Breast epithelium (tissue), 4 donors: Measurements from ENCODE around the gene NUP210. TPM values are rescaled to one million over a fixed set of nuclear protein-coding genes. Genes with fewer than 3 reads are reported as not detected.
"Not testable (repeated sequence)": the region's sequence is repeated elsewhere in the genome, so short reads cannot be mapped to it uniquely, and the experiment has no call there.

Experiments
- DNase-seq, 2 donors: peaks; one replicate each; pipeline ENCODE4 v3.0.0-alpha.2; 2019; ENCODE audit warnings: low spot score in 2 of 2
- H3K27ac ChIP-seq, 2 donors: fragments of 200-600 bp; sonication (generic) in 1 of 2; one replicate each; pipeline ENCODE4 v1.5.1; 2016 to 2019; ENCODE audit warnings: mild to moderate bottlenecking in 1 of 2
- H3K27me3 ChIP-seq, 2 donors: fragments of 200-600 bp; sonication (generic) in 1 of 2; one replicate each; pipeline versions ENCODE4 v1.5.1 to v1.6.0; 2017 to 2019; ENCODE audit warnings: control low read depth in 1 of 2, mild to moderate bottlenecking in 1 of 2
- H3K36me3 ChIP-seq: fragments of 200-600 bp; one replicate; pipeline ENCODE4 v1.5.1; 2019
- H3K4me1 ChIP-seq, 2 donors: fragments of 200-600 bp; sonication (generic); one replicate each; pipeline ENCODE4 v1.5.1; 2016 to 2019; ENCODE audit warnings: control low read depth in 1 of 2
- H3K4me3 ChIP-seq, 3 donors: fragments of 200-600 bp; sonication (generic); 1 replicate in 2 of 3; 2 replicates in 1 of 3; pipeline ENCODE4 v1.5.1; 2016 to 2019; ENCODE audit warnings: mild to moderate bottlenecking in 3 of 3, moderate library complexity in 2 of 3
- H3K9me3 ChIP-seq, 2 donors: fragments of 200-600 bp; sonication (generic) in 1 of 2; one replicate each; pipeline ENCODE4 v1.5.1; 2016 to 2019; ENCODE audit warnings: control low read depth in 1 of 2
- POLR2A ChIP-seq: fragments of 450-650 bp; IDR thresholded peaks from one replicate; pipeline ENCODE4 v1.6.1; 2016; ENCODE audit warnings: antibody characterized with exemption, mild to moderate bottlenecking, moderate library complexity
- POLR2AphosphoS5 ChIP-seq, 3 donors: sonication (generic); formaldehyde crosslinking; IDR thresholded peaks; one replicate each; pipeline ENCODE4 v1.6.1; 2017; ENCODE audit warnings: antibody characterized with exemption in 3 of 3
- intact Hi-C: fragments of 100-400 bp; cut with DNase I; formaldehyde crosslinking; loops from one replicate; pipeline ENCODE4 v1.15.1; 2023; ENCODE audit warnings: low total_unique reads
- total RNA-seq, 3 donors: library from RNA; depleted of rRNA; stranded (reverse); fragments of >200 nt; gene quantifications; one replicate each; pipeline ENCODE4 v1.1.0, GENCODE V29; 2016
- TF ChIP-seq, protein P1 (sequence below), 3 donors: fragments of 450-650 bp; IDR thresholded peaks; one replicate each; pipeline ENCODE4 v1.5.1; 2016 to 2017; ENCODE audit warnings: antibody characterized with exemption in 3 of 3, mild to moderate bottlenecking in 3 of 3, moderate library complexity in 3 of 3

The NUP210 gene
- total RNA-seq, 3 donors from 2014 or later = 2.2 to 15.2 (median 14.7) TPM

DNA sequence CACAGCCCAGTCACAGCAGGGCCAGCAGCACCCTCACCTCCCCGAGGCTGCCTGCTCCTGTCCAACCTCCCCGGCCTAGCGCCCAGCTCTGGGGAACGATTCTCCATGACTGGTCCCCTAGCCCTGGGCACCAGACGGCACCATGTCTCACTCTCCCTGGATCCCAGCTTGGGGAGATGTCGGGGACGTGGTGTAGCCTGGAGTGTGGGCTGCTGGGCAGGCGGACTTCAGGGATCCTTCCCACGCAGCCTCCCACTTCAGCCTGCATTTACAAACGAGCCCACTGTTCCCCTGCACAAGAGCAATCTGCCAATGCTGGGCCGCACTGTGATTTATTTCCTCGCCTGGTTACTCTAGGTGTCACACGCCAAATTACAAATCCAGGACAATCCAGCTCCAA, 31.3 kb downstream of the NUP210 start:
- no peaks in the 10 kb centered on the region for H3K27me3 ChIP-seq
- H3K4me1 ChIP-seq = no peaks in the 10 kb centered on the region
- TF ChIP-seq, protein P1, sequence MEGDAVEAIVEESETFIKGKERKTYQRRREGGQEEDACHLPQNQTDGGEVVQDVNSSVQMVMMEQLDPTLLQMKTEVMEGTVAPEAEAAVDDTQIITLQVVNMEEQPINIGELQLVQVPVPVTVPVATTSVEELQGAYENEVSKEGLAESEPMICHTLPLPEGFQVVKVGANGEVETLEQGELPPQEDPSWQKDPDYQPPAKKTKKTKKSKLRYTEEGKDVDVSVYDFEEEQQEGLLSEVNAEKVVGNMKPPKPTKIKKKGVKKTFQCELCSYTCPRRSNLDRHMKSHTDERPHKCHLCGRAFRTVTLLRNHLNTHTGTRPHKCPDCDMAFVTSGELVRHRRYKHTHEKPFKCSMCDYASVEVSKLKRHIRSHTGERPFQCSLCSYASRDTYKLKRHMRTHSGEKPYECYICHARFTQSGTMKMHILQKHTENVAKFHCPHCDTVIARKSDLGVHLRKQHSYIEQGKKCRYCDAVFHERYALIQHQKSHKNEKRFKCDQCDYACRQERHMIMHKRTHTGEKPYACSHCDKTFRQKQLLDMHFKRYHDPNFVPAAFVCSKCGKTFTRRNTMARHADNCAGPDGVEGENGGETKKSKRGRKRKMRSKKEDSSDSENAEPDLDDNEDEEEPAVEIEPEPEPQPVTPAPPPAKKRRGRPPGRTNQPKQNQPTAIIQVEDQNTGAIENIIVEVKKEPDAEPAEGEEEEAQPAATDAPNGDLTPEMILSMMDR (IDR thresholded peaks at IDR 0.05) = no peak
- TF ChIP-seq POLR2A (no peak), POLR2AphosphoS5 (IDR thresholded peaks at IDR 0.05) (no peak)
- no peaks in the 10 kb centered on the region for H3K9me3 ChIP-seq
- H3K27ac ChIP-seq = no peak overlapping the region
- no peaks in the 10 kb centered on the region for H3K36me3 ChIP-seq
- intact Hi-C loops = no loop called here
- no peak overlapping the region for H3K4me3 ChIP-seq
- no peak for DNase-seq

DNA sequence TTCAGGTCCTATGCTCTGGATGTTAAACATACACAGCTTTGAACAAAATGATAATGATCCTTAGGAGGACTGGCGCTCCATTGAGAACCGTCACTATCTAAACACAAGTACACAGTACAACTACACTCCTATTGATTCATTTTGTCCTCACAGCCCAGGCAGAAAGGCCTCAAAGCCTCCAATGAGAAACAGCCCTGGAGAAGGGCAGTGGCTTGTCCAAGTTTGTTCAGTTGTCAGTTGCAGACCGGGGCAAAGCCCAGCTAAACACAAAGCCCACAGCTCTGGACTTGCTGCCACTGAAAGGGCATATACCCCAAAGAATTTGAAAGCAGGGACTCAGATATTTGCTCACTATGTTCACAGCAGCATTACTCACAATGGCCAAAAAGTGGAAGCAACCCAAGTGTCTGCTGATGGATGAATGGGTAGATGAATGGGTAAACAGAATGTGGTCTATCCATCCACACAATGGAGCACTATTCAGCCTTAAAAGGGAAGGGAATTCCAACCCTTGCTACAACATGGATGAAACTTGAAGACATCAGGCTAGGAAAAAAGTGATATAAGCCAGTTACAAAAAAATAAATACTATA, 34.7 kb downstream of the NUP210 start:
- no peaks in the 10 kb centered on the region for H3K27me3 ChIP-seq
- H3K4me1 ChIP-seq = no peaks in the 10 kb centered on the region
- no peak for DNase-seq
- intact Hi-C loops = no loop called here
- no peak for TF ChIP-seq POLR2AphosphoS5 (IDR thresholded peaks at IDR 0.05)
- TF ChIP-seq, protein P1 (IDR thresholded peaks at IDR 0.05) = no peak
- TF ChIP-seq POLR2A = no peak
- H3K36me3 ChIP-seq = no peaks in the 10 kb centered on the region
- H3K27ac ChIP-seq = no peak overlapping the region
- no peak overlapping the region for H3K4me3 ChIP-seq
- H3K9me3 ChIP-seq = no peaks in the 10 kb centered on the region

DNA sequence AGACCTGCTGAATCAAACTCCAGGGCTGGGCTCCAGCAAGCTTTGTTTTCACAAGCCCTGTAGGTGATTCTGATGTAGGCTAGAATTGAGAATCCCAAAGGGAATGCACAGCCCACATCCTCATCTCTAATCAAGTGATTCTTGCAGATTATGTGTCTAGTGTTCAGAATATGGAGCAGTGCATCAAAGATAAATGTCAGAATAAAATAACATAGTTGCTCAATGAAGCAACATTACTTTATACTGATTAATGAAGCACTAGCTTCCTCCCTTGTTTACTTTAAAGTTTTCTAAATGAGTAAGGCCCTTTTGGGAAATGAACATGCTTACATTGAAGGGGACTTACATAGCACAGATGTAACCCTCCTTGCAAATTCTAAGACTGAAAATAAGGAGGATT, 39.2 kb downstream of the NUP210 start:
- Histone ChIP-seq H3K27me3 (no peaks in the 10 kb centered on the region), H3K27ac (no peak overlapping the region), H3K36me3 (no peaks in the 10 kb centered on the region), H3K4me1 (no peaks in the 10 kb centered on the region), H3K4me3 (no peak overlapping the region), H3K9me3 (no peaks in the 10 kb centered on the region)
- intact Hi-C loops = no loop called here
- TF ChIP-seq POLR2AphosphoS5 (IDR thresholded peaks at IDR 0.05) (no peak), POLR2A (no peak)
- TF ChIP-seq, protein P1 (IDR thresholded peaks at IDR 0.05) = no peak
- DNase-seq = no peak

- TF ChIP-seq, protein P1 (IDR thresholded peaks at IDR 0.05) = no peak
- TF ChIP-seq POLR2A = no peak
- no peak for TF ChIP-seq POLR2AphosphoS5 (IDR thresholded peaks at IDR 0.05)
- H3K36me3 ChIP-seq = no peaks in the 10 kb centered on the region
- H3K9me3 ChIP-seq = no peaks in the 10 kb centered on the region
- intact Hi-C loops = no loop called here
- no peak for DNase-seq
- peak overlapping the region in 1 of 2 donors; percentile 58 for H3K27ac ChIP-seq
- peak overlapping the region in 1 of 3 donors; percentile 25 for H3K4me3 ChIP-seq
- H3K27me3 ChIP-seq = no peaks in the 10 kb centered on the region
- H3K4me1 ChIP-seq = no peaks in the 10 kb centered on the region
Observed at GRCh38 chr3:13379201-13379830, 40.8 kb downstream of the NUP210 start.

DNA sequence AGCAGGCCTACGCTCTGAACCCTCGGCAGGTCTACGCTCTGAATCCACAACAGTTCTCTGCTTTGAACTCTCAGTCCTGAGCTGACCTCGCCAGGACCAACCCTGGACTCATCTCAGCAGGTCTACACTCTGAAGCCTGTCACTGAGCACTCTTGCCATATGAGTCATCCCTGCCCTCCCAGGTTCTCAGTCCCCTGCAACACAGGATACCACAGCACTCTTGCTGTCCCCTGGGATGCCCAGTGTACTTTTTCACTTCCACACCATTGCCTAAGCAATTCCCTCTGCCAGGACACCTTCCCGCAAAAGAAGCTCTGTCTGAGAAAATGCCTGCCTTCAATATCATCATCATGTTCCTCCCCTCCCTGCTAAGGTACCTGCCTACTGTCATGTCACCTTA, 42.0 kb downstream of the NUP210 start:
- Histone ChIP-seq H3K4me1 (no peaks in the 10 kb centered on the region), H3K27me3 (no peaks in the 10 kb centered on the region), H3K9me3 (no peaks in the 10 kb centered on the region), H3K27ac (no peak overlapping the region), H3K36me3 (no peaks in the 10 kb centered on the region), H3K4me3 (no peak overlapping the region)
- DNase-seq = no peak
- intact Hi-C loops = no loop called here
- no peak for TF ChIP-seq POLR2AphosphoS5 (IDR thresholded peaks at IDR 0.05)
- no peak for TF ChIP-seq POLR2A
- TF ChIP-seq, protein P1 (IDR thresholded peaks at IDR 0.05) = no peak

GRCh38 chr3:13377741-13378140, 42.4 kb downstream of the NUP210 start:
- H3K4me3 ChIP-seq, H3K27ac ChIP-seq, H3K36me3 ChIP-seq, intact Hi-C loops, H3K9me3 ChIP-seq, DNase-seq, H3K27me3 ChIP-seq, H3K4me1 ChIP-seq: not testable (repeated sequence)
